Measurements from ENCODE around the gene PECR. TPM values are rescaled to one million over a fixed set of nuclear protein-coding genes. Genes with fewer than 3 reads are reported as not detected.

The PECR gene
- total and polyA plus RNA-seq, 2 of the 13 experiments (the other 11 are each of a cell fraction or from before 2014, with no cell fraction given) = 151 to 153 TPM

- TF ChIP-seq, protein P1, sequence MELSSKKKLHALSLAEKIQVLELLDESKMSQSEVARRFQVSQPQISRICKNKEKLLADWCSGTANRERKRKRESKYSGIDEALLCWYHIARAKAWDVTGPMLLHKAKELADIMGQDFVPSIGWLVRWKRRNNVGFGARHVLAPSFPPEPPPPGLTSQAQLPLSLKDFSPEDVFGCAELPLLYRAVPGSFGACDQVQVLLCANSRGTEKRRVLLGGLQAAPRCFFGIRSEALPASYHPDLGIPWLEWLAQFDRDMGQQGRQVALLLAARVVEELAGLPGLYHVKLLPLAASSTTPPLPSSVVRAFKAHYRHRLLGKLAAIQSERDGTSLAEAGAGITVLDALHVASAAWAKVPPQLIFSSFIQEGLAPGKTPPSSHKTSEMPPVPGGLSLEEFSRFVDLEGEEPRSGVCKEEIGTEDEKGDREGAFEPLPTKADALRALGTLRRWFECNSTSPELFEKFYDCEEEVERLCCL (CRISPR knock-in tag; IDR thresholded peaks at IDR 0.05; ENCODE audit: borderline replicate concordance) = no peak
- TF ChIP-seq MTF1 (CRISPR knock-in tag; IDR thresholded peaks at IDR 0.05) (no peak), ZNF326 (CRISPR knock-in tag; IDR thresholded peaks at IDR 0.05; ENCODE audit: borderline replicate concordance) (no peak), ZNF382 (CRISPR knock-in tag; IDR thresholded peaks at IDR 0.05; ENCODE audit: borderline replicate concordance) (no peak), ZSCAN25 (CRISPR knock-in tag; IDR thresholded peaks at IDR 0.05) (0 out of 2 replicates have a peak, but pooled peaks have one; percentile 12), ZNF3 (CRISPR knock-in tag; IDR thresholded peaks at IDR 0.05) (no peak), FOXA1 (IDR thresholded peaks at IDR 0.05) (no peak), FOXA1 (CRISPR knock-in tag; IDR thresholded peaks at IDR 0.05) (0 out of 2 replicates have a peak, but pooled peaks have one; percentile 25), MED13 (CRISPR knock-in tag; IDR thresholded peaks at IDR 0.05) (no peak), NPAS2 (CRISPR knock-in tag; IDR thresholded peaks at IDR 0.05; ENCODE audit: borderline replicate concordance) (no peak), REL (CRISPR knock-in tag; conservative IDR thresholded peaks at IDR 0.05) (no peak), RNF219 (CRISPR knock-in tag; IDR thresholded peaks at IDR 0.05) (no peak), ZMYM3 (CRISPR knock-in tag; IDR thresholded peaks at IDR 0.05) (no peak), SRSF1 (optimal IDR thresholded peaks at IDR 0.05; ENCODE audit: low read depth, low read length) (no peak), ATF1 (CRISPR knock-in tag; IDR thresholded peaks at IDR 0.05) (no peak), GATAD2A (CRISPR knock-in tag; IDR thresholded peaks at IDR 0.05) (peak; percentile 77), HNF4A (CRISPR knock-in tag; IDR thresholded peaks at IDR 0.05) (peak; percentile 82), THAP11 (CRISPR knock-in tag; IDR thresholded peaks at IDR 0.05) (0 out of 2 replicates have a peak, but pooled peaks have one; percentile 20), GLI4 (CRISPR knock-in tag; IDR thresholded peaks at IDR 0.05; ENCODE audit: borderline replicate concordance) (no peak), ZNF282 (IDR thresholded peaks at IDR 0.05; ENCODE audit: partially characterized antibody) (no peak), ATF7-NPFF (CRISPR knock-in tag; IDR thresholded peaks at IDR 0.05; ENCODE audit: low read depth) (no peak), KDM5B (CRISPR knock-in tag; IDR thresholded peaks at IDR 0.05; ENCODE audit: borderline replicate concordance) (no peak), SSRP1 (CRISPR knock-in tag; IDR thresholded peaks at IDR 0.05) (no peak)
- TF ChIP-seq, protein P2, sequence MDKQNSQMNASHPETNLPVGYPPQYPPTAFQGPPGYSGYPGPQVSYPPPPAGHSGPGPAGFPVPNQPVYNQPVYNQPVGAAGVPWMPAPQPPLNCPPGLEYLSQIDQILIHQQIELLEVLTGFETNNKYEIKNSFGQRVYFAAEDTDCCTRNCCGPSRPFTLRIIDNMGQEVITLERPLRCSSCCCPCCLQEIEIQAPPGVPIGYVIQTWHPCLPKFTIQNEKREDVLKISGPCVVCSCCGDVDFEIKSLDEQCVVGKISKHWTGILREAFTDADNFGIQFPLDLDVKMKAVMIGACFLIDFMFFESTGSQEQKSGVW (CRISPR knock-in tag; IDR thresholded peaks at IDR 0.05; ENCODE audit: borderline replicate concordance) = no peak
Observed at GRCh38 chr2:216071111-216071851, 10.3 kb downstream of the PECR start (continued).
